B cell (primary cell): Measurements from ENCODE around the gene HIBCH.

Source experiments
- EZH2 ChIP-seq: IDR thresholded peaks from 2 replicates; pipeline ENCODE4 v1.6.1; 2012; ENCODE audit warnings: borderline replicate concordance, low read depth, mild to moderate bottlenecking, moderate library complexity, low read length; ENCODE audit not compliant: insufficient read depth, poor library complexity, severe bottlenecking
- TF ChIP-seq, protein P1 (sequence below): fragments of 200-600 bp; IDR thresholded peaks from one replicate; pipeline ENCODE4 v1.8.0; 2022; ENCODE audit warnings: antibody characterized with exemption, mild to moderate bottlenecking

DNA sequence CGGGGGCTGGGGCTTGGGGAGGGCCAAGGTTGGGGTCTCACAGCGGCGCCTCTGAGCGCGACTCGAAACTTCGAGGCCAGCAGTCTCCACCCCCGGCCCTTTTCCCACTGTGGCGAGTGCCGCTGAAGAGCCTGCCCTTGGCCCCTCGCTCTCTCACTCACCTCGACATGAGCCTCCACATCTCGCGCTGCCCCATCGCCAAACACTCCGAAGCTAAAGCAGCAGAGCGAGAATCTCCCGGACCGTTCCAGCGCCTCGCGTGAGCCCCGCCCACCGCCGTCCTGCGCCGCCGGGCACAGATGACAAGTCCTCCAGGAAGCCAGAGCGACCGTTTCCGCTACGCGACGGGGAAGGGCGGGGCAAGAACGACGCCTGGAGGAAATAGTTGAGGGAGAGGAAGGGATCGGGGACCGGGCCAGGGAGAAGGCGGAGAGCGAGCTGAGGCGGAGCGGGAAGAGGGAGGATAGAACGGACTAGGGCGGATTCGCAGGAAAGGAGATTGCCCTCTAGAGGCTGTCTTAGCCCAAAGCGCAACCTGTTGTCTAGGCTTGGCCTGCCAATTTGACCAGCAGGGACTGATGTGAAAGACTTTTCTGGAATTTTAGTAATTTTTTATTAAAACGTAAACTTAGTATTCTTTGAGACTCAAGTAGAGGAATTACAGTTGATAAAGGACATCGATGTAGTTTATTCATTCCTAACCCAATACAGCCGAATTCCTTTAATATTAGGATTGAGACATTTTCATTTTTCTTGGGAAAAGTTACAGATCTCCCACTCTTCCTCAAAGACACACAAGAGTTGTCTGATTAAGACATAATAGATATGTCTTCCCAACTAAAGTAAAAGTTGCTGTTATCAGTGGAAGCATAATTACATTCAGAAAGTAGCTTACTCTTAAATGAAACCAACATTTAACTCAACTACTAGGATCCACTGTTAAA lies at the start of gene HIBCH:
- TF ChIP-seq, protein P1, sequence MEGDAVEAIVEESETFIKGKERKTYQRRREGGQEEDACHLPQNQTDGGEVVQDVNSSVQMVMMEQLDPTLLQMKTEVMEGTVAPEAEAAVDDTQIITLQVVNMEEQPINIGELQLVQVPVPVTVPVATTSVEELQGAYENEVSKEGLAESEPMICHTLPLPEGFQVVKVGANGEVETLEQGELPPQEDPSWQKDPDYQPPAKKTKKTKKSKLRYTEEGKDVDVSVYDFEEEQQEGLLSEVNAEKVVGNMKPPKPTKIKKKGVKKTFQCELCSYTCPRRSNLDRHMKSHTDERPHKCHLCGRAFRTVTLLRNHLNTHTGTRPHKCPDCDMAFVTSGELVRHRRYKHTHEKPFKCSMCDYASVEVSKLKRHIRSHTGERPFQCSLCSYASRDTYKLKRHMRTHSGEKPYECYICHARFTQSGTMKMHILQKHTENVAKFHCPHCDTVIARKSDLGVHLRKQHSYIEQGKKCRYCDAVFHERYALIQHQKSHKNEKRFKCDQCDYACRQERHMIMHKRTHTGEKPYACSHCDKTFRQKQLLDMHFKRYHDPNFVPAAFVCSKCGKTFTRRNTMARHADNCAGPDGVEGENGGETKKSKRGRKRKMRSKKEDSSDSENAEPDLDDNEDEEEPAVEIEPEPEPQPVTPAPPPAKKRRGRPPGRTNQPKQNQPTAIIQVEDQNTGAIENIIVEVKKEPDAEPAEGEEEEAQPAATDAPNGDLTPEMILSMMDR = peak; percentile 77
- no peak for TF ChIP-seq EZH2
